Measurements from ENCODE around the gene COL23A1.
"Not testable (repeated sequence)": the region's sequence is repeated elsewhere in the genome, so short reads cannot be mapped to it uniquely, and the experiment has no call there.

Gene COL23A1

GRCh38 chr5:178259623-178260536 is 330.3 kb downstream of the COL23A1 start:
- Histone ChIP-seq H3K27me3 (ENCODE audit: control insufficient read depth in 3 of 3, insufficient read depth in 3 of 3, low read depth in 1 of 3, low read length in 3 of 3) (no peaks in the 10 kb centered on the region), H3K27ac (replicated peaks; ENCODE audit: low read length) (no peak overlapping the region), H2AFZ (ENCODE audit: low read length) (no peak overlapping the region), H2BK12ac (ENCODE audit: low read length) (no peak overlapping the region), H2AK5ac (ENCODE audit: low read depth, low read length) (no peak overlapping the region), H4K91ac (ENCODE audit: low read depth, low read length, poor library complexity) (no peak overlapping the region), H3K9me3 (replicated peaks in 1 of 2; ENCODE audit: control insufficient read depth in 2 of 2, insufficient read depth in 1 of 2, low read depth in 1 of 2, low read length in 2 of 2) (no peaks in the 10 kb centered on the region), H3K4me1 (ENCODE audit: control insufficient read depth in 2 of 2, insufficient read depth in 1 of 2, low read depth in 1 of 2, low read length in 2 of 2) (peaks cover 5 to 6% of the 10 kb centered on the region in 2 donors), H3K23ac (ENCODE audit: low read depth, low read length, poor library complexity) (peak overlapping the region; percentile 59), H3K36me3 (replicated peaks in 1 of 2; ENCODE audit: control insufficient read depth in 2 of 2, insufficient read depth in 2 of 2, low read length in 2 of 2) (no peaks in the 10 kb centered on the region), H3K14ac (ENCODE audit: low read length) (no peak overlapping the region), H3K4me2 (ENCODE audit: insufficient read depth, low read length, poor library complexity, severe bottlenecking) (no peak overlapping the region), H4K8ac (ENCODE audit: low read depth, low read length) (no peak overlapping the region), H3K18ac (ENCODE audit: low read length) (no peak overlapping the region), H3K9ac (ENCODE audit: low read depth, low read length, poor library complexity) (no peak overlapping the region), H3K4ac (ENCODE audit: low read length) (no peak overlapping the region), H3K79me1 (ENCODE audit: low read depth, low read length) (no peaks in the 10 kb centered on the region), H2BK15ac (ENCODE audit: low read length) (no peak overlapping the region), H2BK120ac (ENCODE audit: low read depth, low read length) (no peak overlapping the region), H3K4me3 (ENCODE audit: low read length in 2 of 2) (no peak overlapping the region), H2BK5ac (ENCODE audit: low read length) (no peak overlapping the region)
- no peak for DNase-seq (ENCODE audit: low spot score)
- WGBS, 2 donors (ENCODE audit: extremely low coverage in 2 of 2, insufficient read length in 2 of 2, insufficient replicate concordance in 1 of 2), result no CpG with 5 or more reads among the region's 21 CpGs

GRCh38 chr5:178257650-178258049 is 332.5 kb downstream of the COL23A1 start:
- H3K27ac ChIP-seq (replicated peaks; ENCODE audit: low read length), result no peak overlapping the region
- WGBS, 2 donors (ENCODE audit: extremely low coverage in 2 of 2, insufficient read length in 2 of 2, insufficient replicate concordance in 1 of 2), result no CpG with 5 or more reads among the region's 4 CpGs
- no peak overlapping the region for H4K8ac ChIP-seq (ENCODE audit: low read depth, low read length)
- H2BK120ac ChIP-seq (ENCODE audit: low read depth, low read length), result no peak overlapping the region
- H3K4me3 ChIP-seq (ENCODE audit: low read length in 2 of 2), result no peak overlapping the region
- H2BK15ac ChIP-seq (ENCODE audit: low read length), result peak overlapping the region; percentile 55
- H3K23ac ChIP-seq (ENCODE audit: low read depth, low read length, poor library complexity), result no peak overlapping the region
- H3K14ac ChIP-seq (ENCODE audit: low read length), result no peak overlapping the region
- no peaks in the 10 kb centered on the region for H3K79me1 ChIP-seq (ENCODE audit: low read depth, low read length)
- no peak overlapping the region for H2AFZ ChIP-seq (ENCODE audit: low read length)
- H2BK12ac ChIP-seq (ENCODE audit: low read length), result no peak overlapping the region
- no peak overlapping the region for H3K9ac ChIP-seq (ENCODE audit: low read depth, low read length, poor library complexity)
- no peaks in the 10 kb centered on the region for H3K36me3 ChIP-seq (replicated peaks in 1 of 2; ENCODE audit: control insufficient read depth in 2 of 2, insufficient read depth in 2 of 2, low read length in 2 of 2)
- H3K27me3 ChIP-seq (ENCODE audit: control insufficient read depth in 3 of 3, insufficient read depth in 3 of 3, low read depth in 1 of 3, low read length in 3 of 3), result no peaks in the 10 kb centered on the region
- H3K9me3 ChIP-seq (replicated peaks in 1 of 2; ENCODE audit: control insufficient read depth in 2 of 2, insufficient read depth in 1 of 2, low read depth in 1 of 2, low read length in 2 of 2), result no peaks in the 10 kb centered on the region
- H3K4me2 ChIP-seq (ENCODE audit: insufficient read depth, low read length, poor library complexity, severe bottlenecking), result no peak overlapping the region
- no peak for DNase-seq (ENCODE audit: low spot score)
- peak overlapping the region; percentile 78 for H3K18ac ChIP-seq (ENCODE audit: low read length)
- H3K4me1 ChIP-seq (ENCODE audit: control insufficient read depth in 2 of 2, insufficient read depth in 1 of 2, low read depth in 1 of 2, low read length in 2 of 2), result peaks cover 5 to 6% of the 10 kb centered on the region in 2 donors
- H4K91ac ChIP-seq (ENCODE audit: low read depth, low read length, poor library complexity), result no peak overlapping the region
- no peak overlapping the region for H3K4ac ChIP-seq (ENCODE audit: low read length)
- peak overlapping the region; percentile 96 for H2AK5ac ChIP-seq (ENCODE audit: low read depth, low read length)
- peak overlapping the region; percentile 4 for H2BK5ac ChIP-seq (ENCODE audit: low read length)

GRCh38 chr5:178256746-178257145 is 333.4 kb downstream of the COL23A1 start:
- no peak overlapping the region for H4K91ac ChIP-seq (ENCODE audit: low read depth, low read length, poor library complexity)
- peak overlapping the region; percentile 6 for H2BK12ac ChIP-seq (ENCODE audit: low read length)
- H4K8ac ChIP-seq (ENCODE audit: low read depth, low read length), result peak overlapping the region; percentile 23
- no peak for DNase-seq (ENCODE audit: low spot score)
- no peak overlapping the region for H3K4me3 ChIP-seq (ENCODE audit: low read length in 2 of 2)
- H2AK5ac ChIP-seq (ENCODE audit: low read depth, low read length), result peak overlapping the region; percentile 96
- H3K27ac ChIP-seq (replicated peaks; ENCODE audit: low read length), result no peak overlapping the region
- peak overlapping the region; percentile 88 for H2BK5ac ChIP-seq (ENCODE audit: low read length)
- no peak overlapping the region for H3K9ac ChIP-seq (ENCODE audit: low read depth, low read length, poor library complexity)
- no CpG with 5 or more reads among the region's 19 CpGs for WGBS, 2 donors (ENCODE audit: extremely low coverage in 2 of 2, insufficient read length in 2 of 2, insufficient replicate concordance in 1 of 2)
- no peaks in the 10 kb centered on the region for H3K27me3 ChIP-seq (ENCODE audit: control insufficient read depth in 3 of 3, insufficient read depth in 3 of 3, low read depth in 1 of 3, low read length in 3 of 3)
- H3K23ac ChIP-seq (ENCODE audit: low read depth, low read length, poor library complexity), result peak overlapping the region; percentile 52
- no peaks in the 10 kb centered on the region for H3K79me1 ChIP-seq (ENCODE audit: low read depth, low read length)
- peak overlapping the region; percentile 55 for H2BK15ac ChIP-seq (ENCODE audit: low read length)
- H3K4me2 ChIP-seq (ENCODE audit: insufficient read depth, low read length, poor library complexity, severe bottlenecking), result no peak overlapping the region
- H3K9me3 ChIP-seq (replicated peaks in 1 of 2; ENCODE audit: control insufficient read depth in 2 of 2, insufficient read depth in 1 of 2, low read depth in 1 of 2, low read length in 2 of 2), result no peaks in the 10 kb centered on the region
- H2BK120ac ChIP-seq (ENCODE audit: low read depth, low read length), result no peak overlapping the region
- H3K18ac ChIP-seq (ENCODE audit: low read length), result peak overlapping the region; percentile 67
- H3K4ac ChIP-seq (ENCODE audit: low read length), result no peak overlapping the region
- H3K4me1 ChIP-seq (ENCODE audit: control insufficient read depth in 2 of 2, insufficient read depth in 1 of 2, low read depth in 1 of 2, low read length in 2 of 2), result peaks cover 5 to 6% of the 10 kb centered on the region in 2 donors
- no peak overlapping the region for H2AFZ ChIP-seq (ENCODE audit: low read length)
- peak overlapping the region; percentile 78 for H3K14ac ChIP-seq (ENCODE audit: low read length)
- H3K36me3 ChIP-seq (replicated peaks in 1 of 2; ENCODE audit: control insufficient read depth in 2 of 2, insufficient read depth in 2 of 2, low read length in 2 of 2), result no peaks in the 10 kb centered on the region

- not testable (repeated sequence) for H2BK15ac ChIP-seq (ENCODE audit: low read length); H3K27me3 ChIP-seq (ENCODE audit: control insufficient read depth in 3 of 3, insufficient read depth in 3 of 3, low read depth in 1 of 3, low read length in 3 of 3)
- no CpG with 5 or more reads among the region's 18 CpGs for WGBS, 2 donors (ENCODE audit: extremely low coverage in 2 of 2, insufficient read length in 2 of 2, insufficient replicate concordance in 1 of 2)
Measured at GRCh38 chr5:178253632-178254031, 336.6 kb downstream of the COL23A1 start.

More at GRCh38 chr5:178253632-178254031, 336.6 kb downstream of the COL23A1 start:
- not testable (repeated sequence) for H2BK5ac ChIP-seq (ENCODE audit: low read length); H4K91ac ChIP-seq (ENCODE audit: low read depth, low read length, poor library complexity); H4K8ac ChIP-seq (ENCODE audit: low read depth, low read length); H3K27ac ChIP-seq (replicated peaks; ENCODE audit: low read length); H2BK12ac ChIP-seq (ENCODE audit: low read length); H2AFZ ChIP-seq (ENCODE audit: low read length); H2BK120ac ChIP-seq (ENCODE audit: low read depth, low read length); H2AK5ac ChIP-seq (ENCODE audit: low read depth, low read length); H3K4ac ChIP-seq (ENCODE audit: low read length); H3K4me3 ChIP-seq (ENCODE audit: low read length in 2 of 2); H3K14ac ChIP-seq (ENCODE audit: low read length); H3K4me1 ChIP-seq (ENCODE audit: control insufficient read depth in 2 of 2, insufficient read depth in 1 of 2, low read depth in 1 of 2, low read length in 2 of 2); H3K36me3 ChIP-seq (replicated peaks in 1 of 2; ENCODE audit: control insufficient read depth in 2 of 2, insufficient read depth in 2 of 2, low read length in 2 of 2); H3K79me1 ChIP-seq (ENCODE audit: low read depth, low read length); DNase-seq (ENCODE audit: low spot score); H3K9ac ChIP-seq (ENCODE audit: low read depth, low read length, poor library complexity); H3K18ac ChIP-seq (ENCODE audit: low read length); H3K9me3 ChIP-seq (replicated peaks in 1 of 2; ENCODE audit: control insufficient read depth in 2 of 2, insufficient read depth in 1 of 2, low read depth in 1 of 2, low read length in 2 of 2); H3K23ac ChIP-seq (ENCODE audit: low read depth, low read length, poor library complexity); H3K4me2 ChIP-seq (ENCODE audit: insufficient read depth, low read length, poor library complexity, severe bottlenecking)

All from neuronal stem cell (in vitro differentiated cells).